ENCODE data around the gene CCNA2. TPM values are rescaled to one million over a fixed set of nuclear protein-coding genes. Genes with fewer than 3 reads are reported as not detected.

Gene CCNA2
- total RNA-seq, 2 donors from 2014 or later = 3.5 to 4.1 TPM

- Histone ChIP-seq H3K9me3 (no peaks in the 10 kb centered on the region), H3K27ac (no peak overlapping the region), H3K36me3 (no peaks in the 10 kb centered on the region), H3K4me1 (replicated peaks) (no peaks in the 10 kb centered on the region), H3K4me3 (no peak overlapping the region), H3K27me3 (replicated peaks; ENCODE audit: insufficient read depth) (no peaks in the 10 kb centered on the region)
- WGBS = 68% methylated on average over 5 of the region's 5 CpGs
- no peak for DNase-seq (ENCODE audit: low spot score)
- intact Hi-C loops (cut with DNase I) = no loop called here
- TF ChIP-seq POLR2A (IDR thresholded peaks at IDR 0.05) = no peak
- TF ChIP-seq POLR2AphosphoS5 (IDR thresholded peaks at IDR 0.05) = no peak
- TF ChIP-seq CTCF (IDR thresholded peaks at IDR 0.05) = no peak
Observed at GRCh38 chr4:121794505-121795188, 29.0 kb downstream of the CCNA2 start.

- H3K36me3 ChIP-seq = no peaks in the 10 kb centered on the region
- H3K27me3 ChIP-seq (replicated peaks; ENCODE audit: insufficient read depth) = no peaks in the 10 kb centered on the region
- no peak for DNase-seq (ENCODE audit: low spot score)
- TF ChIP-seq POLR2AphosphoS5 (IDR thresholded peaks at IDR 0.05) (no peak), POLR2A (IDR thresholded peaks at IDR 0.05) (no peak), CTCF (IDR thresholded peaks at IDR 0.05) (no peak)
- intact Hi-C loops (cut with DNase I) = no loop called here
- H3K4me1 ChIP-seq (replicated peaks) = no peaks in the 10 kb centered on the region
- H3K4me3 ChIP-seq = no peak overlapping the region
- 95% methylated on average over 2 of the region's 2 CpGs for WGBS
- H3K9me3 ChIP-seq = no peaks in the 10 kb centered on the region
- no peak overlapping the region for H3K27ac ChIP-seq
Observed at GRCh38 chr4:121792966-121793365, 30.7 kb downstream of the CCNA2 start.

GRCh38 chr4:121791481-121791880, 32.2 kb downstream of the CCNA2 start:
- Histone ChIP-seq H3K27me3 (replicated peaks; ENCODE audit: insufficient read depth) (no peaks in the 10 kb centered on the region), H3K4me3 (no peak overlapping the region), H3K27ac (no peak overlapping the region), H3K4me1 (replicated peaks) (no peaks in the 10 kb centered on the region), H3K36me3 (no peaks in the 10 kb centered on the region), H3K9me3 (no peaks in the 10 kb centered on the region)
- 90% methylated on average over 5 of the region's 5 CpGs for WGBS
- no peak for DNase-seq (ENCODE audit: low spot score)
- intact Hi-C loops (cut with DNase I) = no loop called here
- TF ChIP-seq POLR2A (IDR thresholded peaks at IDR 0.05) = no peak
- no peak for TF ChIP-seq POLR2AphosphoS5 (IDR thresholded peaks at IDR 0.05)
- no peak for TF ChIP-seq CTCF (IDR thresholded peaks at IDR 0.05)

- TF ChIP-seq POLR2AphosphoS5 (IDR thresholded peaks at IDR 0.05) (no peak), CTCF (IDR thresholded peaks at IDR 0.05) (no peak), POLR2A (IDR thresholded peaks at IDR 0.05) (no peak)
- Histone ChIP-seq H3K36me3 (no peaks in the 10 kb centered on the region), H3K4me3 (no peak overlapping the region), H3K9me3 (no peaks in the 10 kb centered on the region), H3K4me1 (replicated peaks) (no peaks in the 10 kb centered on the region), H3K27ac (no peak overlapping the region), H3K27me3 (replicated peaks; ENCODE audit: insufficient read depth) (no peaks in the 10 kb centered on the region)
- intact Hi-C loops (cut with DNase I) = no loop called here
- DNase-seq (ENCODE audit: low spot score) = no peak
Observed at GRCh38 chr4:121790976-121791375, 32.7 kb downstream of the CCNA2 start.

Measured in prostate gland (tissue), 2 donors.